SK-N-MC (cell line): ENCODE data around the gene LGR6.

Experiments used
- EZH2 ChIP-seq: fragments of 200-600 bp; sonication (generic); IDR thresholded peaks from one replicate; pipeline ENCODE4 v1.6.1; 2017; ENCODE audit warnings: antibody characterized with exemption
- FOXP2 ChIP-seq: optimal IDR thresholded peaks from 2 replicates; pipeline ENCODE3; 2011; ENCODE audit warnings: mild to moderate bottlenecking, moderate library complexity; ENCODE audit not compliant: insufficient read depth; ENCODE audit errors: extremely low read length, control extremely low read depth
- POLR2AphosphoS5 ChIP-seq: IDR thresholded peaks from 2 replicates; pipeline ENCODE4 v1.6.1; 2012; ENCODE audit warnings: mild to moderate bottlenecking, low read depth, low read length, borderline replicate concordance

DNA sequence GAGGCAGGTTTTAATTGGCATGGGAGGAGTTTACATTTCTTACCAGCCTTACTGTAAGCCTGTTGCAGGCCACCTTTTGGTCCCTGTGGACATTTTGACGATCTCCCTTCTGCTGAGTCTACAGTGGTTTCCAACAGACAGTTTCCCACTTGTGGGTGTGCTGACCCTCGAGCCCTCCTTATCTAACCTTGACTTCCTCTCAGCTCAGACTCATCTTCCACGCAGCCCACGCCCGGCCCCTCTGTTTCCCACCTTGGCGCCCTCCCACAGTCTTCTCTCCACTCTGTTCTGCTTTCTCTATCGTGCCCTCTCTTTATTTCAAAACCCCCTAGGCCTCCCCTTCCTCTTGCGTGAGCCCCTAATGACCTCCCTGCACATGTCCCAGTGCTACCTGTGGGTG lies 43.0 kb upstream of the LGR6 start:
- TF ChIP-seq EZH2 (no peak), POLR2AphosphoS5 (no peak), FOXP2 (no peak)
